ES-I3 (cell line): ENCODE measurements around the gene THSD4.

Experiments
- H3K36me3 ChIP-seq: 2 replicates; pipeline ENCODE4 v1.6.1; 2013; ENCODE audit warnings: mild to moderate bottlenecking, low read length, control low read depth, moderate library complexity; ENCODE audit not compliant: insufficient read depth
- H3K4me1 ChIP-seq: 2 replicates; pipeline ENCODE4 v1.6.1; 2013; ENCODE audit warnings: mild to moderate bottlenecking, control low read depth, low read length; ENCODE audit not compliant: insufficient read depth
- H3K9ac ChIP-seq: 2 replicates; pipeline ENCODE4 v1.6.1; 2013; ENCODE audit warnings: low read depth, mild to moderate bottlenecking, low read length, moderate library complexity
- H3K9me3 ChIP-seq: 2 replicates; pipeline ENCODE4 v1.6.1; 2013; ENCODE audit warnings: mild to moderate bottlenecking, low read length, moderate library complexity; ENCODE audit not compliant: control insufficient read depth, insufficient read depth

The THSD4 gene

GRCh38 chr15:71815301-71815700, 700.0 kb downstream of the THSD4 start:
- no peak overlapping the region for H3K9ac ChIP-seq
- H3K9me3 ChIP-seq = peaks cover 3% of the 10 kb centered on the region; the same call in 1 of the 2 replicates
- no peaks in the 10 kb centered on the region for H3K36me3 ChIP-seq
- no peaks in the 10 kb centered on the region; the same call in 1 of the 2 replicates for H3K4me1 ChIP-seq

GRCh38 chr15:71817351-71817750, 702.1 kb downstream of the THSD4 start:
- Histone ChIP-seq H3K9ac (no peak overlapping the region), H3K4me1 (no peaks in the 10 kb centered on the region), H3K36me3 (peaks cover 3% of the 10 kb centered on the region; the same call in 1 of the 2 replicates), H3K9me3 (peaks cover 10% of the 10 kb centered on the region)

- peaks cover 6% of the 10 kb centered on the region; the same call in 1 of the 2 replicates for H3K36me3 ChIP-seq
- H3K9ac ChIP-seq = no peak overlapping the region
- peaks cover 10% of the 10 kb centered on the region for H3K9me3 ChIP-seq
- no peaks in the 10 kb centered on the region for H3K4me1 ChIP-seq
Observed at GRCh38 chr15:71820127-71820526, 704.9 kb downstream of the THSD4 start.

GRCh38 chr15:71821547-71822129, 706.4 kb downstream of the THSD4 start:
- no peak overlapping the region for H3K9ac ChIP-seq
- peaks cover 7% of the 10 kb centered on the region; the same call in 1 of the 2 replicates for H3K36me3 ChIP-seq
- peaks cover under 1% of the 10 kb centered on the region; the same call in 1 of the 2 replicates for H3K4me1 ChIP-seq
- peaks cover 10% of the 10 kb centered on the region for H3K9me3 ChIP-seq

- peaks cover 10% of the 10 kb centered on the region for H3K9me3 ChIP-seq
- H3K36me3 ChIP-seq = peaks cover 10% of the 10 kb centered on the region; the same call in 1 of the 2 replicates
- no peak overlapping the region for H3K9ac ChIP-seq
- H3K4me1 ChIP-seq = peaks cover 3% of the 10 kb centered on the region; the same call in 1 of the 2 replicates
Observed at GRCh38 chr15:71822890-71823630, 707.8 kb downstream of the THSD4 start.

GRCh38 chr15:71823801-71824200, 708.5 kb downstream of the THSD4 start:
- Histone ChIP-seq H3K9ac (no peak overlapping the region), H3K9me3 (peaks cover 10% of the 10 kb centered on the region), H3K36me3 (peaks cover 10% of the 10 kb centered on the region; the same call in 1 of the 2 replicates), H3K4me1 (peaks cover 3% of the 10 kb centered on the region; the same call in 1 of the 2 replicates)

- H3K9me3 ChIP-seq = peaks cover 7% of the 10 kb centered on the region
- no peak overlapping the region for H3K9ac ChIP-seq
- H3K4me1 ChIP-seq = peaks cover 3% of the 10 kb centered on the region; the same call in 1 of the 2 replicates
- peaks cover 10% of the 10 kb centered on the region; the same call in 1 of the 2 replicates for H3K36me3 ChIP-seq
Observed at GRCh38 chr15:71825021-71825730, 709.9 kb downstream of the THSD4 start.

- H3K9me3 ChIP-seq = peaks cover 7% of the 10 kb centered on the region
- peaks cover 10% of the 10 kb centered on the region; the same call in 1 of the 2 replicates for H3K36me3 ChIP-seq
- peaks cover 3% of the 10 kb centered on the region; the same call in 1 of the 2 replicates for H3K4me1 ChIP-seq
- no peak overlapping the region for H3K9ac ChIP-seq
Observed at GRCh38 chr15:71826196-71826595, 710.9 kb downstream of the THSD4 start.

GRCh38 chr15:71830981-71831380, 715.7 kb downstream of the THSD4 start:
- no peak overlapping the region for H3K9ac ChIP-seq
- H3K9me3 ChIP-seq = no peaks in the 10 kb centered on the region
- peaks cover 3% of the 10 kb centered on the region; the same call in 1 of the 2 replicates for H3K4me1 ChIP-seq
- H3K36me3 ChIP-seq = 0 out of 2 replicates have a peak, but pooled peaks cover 4% of the 10 kb centered on the region
